OCI-LY7 (cell line): ENCODE data around the gene LCA5.

Source experiments
- CTCF ChIP-seq: fragments of 200-600 bp; sonication (generic); conservative IDR thresholded peaks from 2 replicates; pipeline ENCODE4 v1.5.1; 2014; ENCODE audit warnings: mild to moderate bottlenecking, antibody characterized with exemption, low read length, moderate library complexity, mixed read lengths
- EZH2phosphoT487 ChIP-seq: fragments of 200-600 bp; sonication (generic); IDR thresholded peaks from 2 replicates; pipeline ENCODE4 v1.6.1; 2018; ENCODE audit warnings: low read depth, borderline replicate concordance, mild to moderate bottlenecking, mixed run types, antibody characterized with exemption, low read length, moderate library complexity, mixed read lengths

- TF ChIP-seq CTCF = no peak
- no peak for TF ChIP-seq EZH2phosphoT487
These were observed 76.0 kb downstream of the LCA5 start for GRCh38 chr6:79461205-79461604.
